Psoas muscle (tissue), 8 donors: ENCODE data around the gene MGAT4B. TPM values are rescaled to one million over a fixed set of nuclear protein-coding genes. Genes with fewer than 3 reads are reported as not detected.

Experiments
- ATAC-seq, 4 donors: fragments of 200-7000 bp; cut with Tn5 transposase; one replicate each; pipeline ENCODE4 v1.9.1; 2020; ENCODE audit warnings: moderate library complexity in 3 of 4, mild to moderate bottlenecking in 2 of 4
- DNase-seq, 2 donors: peaks; one replicate each; pipeline ENCODE4 v3.0.0-alpha.2; 2020
- H3K27ac ChIP-seq: fragments of 200-600 bp; one replicate; pipeline ENCODE4 v1.8.0; 2022
- H3K27me3 ChIP-seq, 3 donors: fragments of 200-600 bp in 1 of 3; one replicate each; pipeline versions ENCODE4 v1.6.1 to v1.8.0; 2013 to 2022; ENCODE audit warnings: low read length in 2 of 3, mild to moderate bottlenecking in 2 of 3, moderate library complexity in 1 of 3; ENCODE audit not compliant: insufficient read depth in 3 of 3
- H3K36me3 ChIP-seq, 2 donors: fragments of 200-600 bp in 1 of 2; one replicate each; pipeline versions ENCODE4 v1.6.1 to v1.8.0; 2013 to 2022; ENCODE audit warnings: low read depth in 1 of 2, mild to moderate bottlenecking in 1 of 2, moderate library complexity in 1 of 2; ENCODE audit not compliant: insufficient read depth in 1 of 2
- H3K4me1 ChIP-seq: fragments of 200-600 bp; one replicate; pipeline ENCODE4 v1.8.0; 2022
- H3K4me3 ChIP-seq: fragments of 200-600 bp; one replicate; pipeline ENCODE4 v1.8.0; 2022; ENCODE audit warnings: mild to moderate bottlenecking
- H3K9me3 ChIP-seq: fragments of 200-600 bp; one replicate; pipeline ENCODE4 v1.8.0; 2022
- CTCF ChIP-seq: fragments of 200-600 bp; IDR thresholded peaks from one replicate; pipeline ENCODE4 v1.8.0; 2022; ENCODE audit warnings: antibody characterized with exemption
- WGBS, 3 donors: extraction: QIAGEN DNeasy Blood & Tissue Kit; methylation state at CpG; one replicate each; pipeline versions ENCODE4 v1.1.6 to v1.1.7; 2013; 5-methylcytosine and 5-hydroxymethylcytosine counted together
- intact Hi-C, 2 donors: fragments of 100-400 bp; cut with DNase I; formaldehyde crosslinking; loops; one replicate each; pipeline versions ENCODE4 v1.11.0 to v1.14.2; 2022
- polyA plus RNA-seq, 3 donors: library from polyadenylated mRNA; stranded (reverse); fragments of 200-250 nt; gene quantifications; one replicate each; pipeline ENCODE4 v1.2.3, GENCODE V29; 2013
- total RNA-seq, 4 donors: library from RNA; stranded (reverse); fragmentation: NEBNext Ultra II Directional in 2 of 4; extraction: Animal tissue kit (Norgen Biotek cat#: 25700) in 2 of 4; gene quantifications; one replicate each; pipeline versions ENCODE4 v1.2.1 to v1.2.4, GENCODE V29; 2021 to 2023
- donor health status: healthy with polysubstance abuse.
- donor health status: DM: no; HTN: no; CAD: no; lungs with moderate emphysema.
- donor health status: Bipolar disorder and iron deficiency.
- donor health status: healthy.
- donor health status: DM: yes; HTN: yes; CAD: no.
- donor health status: DM: no; HTN: no; CAD: no.
- donor health status: DM: no; HTN: no; CAD: no.
- donor health status: DM: yes; HTN: yes; CAD: no.

Gene MGAT4B
- total and polyA plus RNA-seq, 7 donors: 29.3 to 136 (median 55.5) TPM

GRCh38 chr5:179820127-179820482 is 13.4 kb upstream of the MGAT4B start:
- Histone ChIP-seq H3K4me1 (peaks cover 55% of the 10 kb centered on the region), H3K9me3 (no peaks in the 10 kb centered on the region), H3K27ac (peak overlapping the region; percentile 100), H3K27me3 (no peaks in the 10 kb centered on the region), H3K36me3 (peaks cover 7 to 35% of the 10 kb centered on the region in 2 donors), H3K4me3 (peak overlapping the region; percentile 99)
- 10 to 31% (median 10%) methylated on average over 12 of the region's 12 CpGs for WGBS, 3 donors
- no peak for TF ChIP-seq CTCF
- no peak for DNase-seq
- peak in 3 of 4 donors; percentile 1 to 9 (median 2) for ATAC-seq
- intact Hi-C loops: no loop called here

GRCh38 chr5:179819296-179820126 is 12.8 kb upstream of the MGAT4B start:
- 12 to 21% (median 14%) methylated on average over 23 to 26 of the region's 26 CpGs for WGBS, 3 donors
- DNase-seq (peak; percentile 81 to 91), ATAC-seq (peak; percentile 57 to 67 (median 60))
- Histone ChIP-seq H3K4me1 (peaks cover 50% of the 10 kb centered on the region), H3K9me3 (no peaks in the 10 kb centered on the region), H3K27ac (peak overlapping the region; percentile 100), H3K36me3 (peaks cover 2 to 29% of the 10 kb centered on the region in 2 donors), H3K27me3 (no peaks in the 10 kb centered on the region), H3K4me3 (peak overlapping the region; percentile 99)
- TF ChIP-seq CTCF: no peak
- intact Hi-C loops: loop anchor here in 1 of 2 donors (1.0 kb wide), 1 partner anchor 87 kb away; the partner anchor contains the start of gene MAML1

GRCh38 chr5:179818746-179819295 is 12.2 kb upstream of the MGAT4B start:
- Histone ChIP-seq H3K27ac (peak overlapping the region; percentile 100), H3K36me3 (peaks cover 2 to 26% of the 10 kb centered on the region in 2 donors), H3K4me1 (peaks cover 43% of the 10 kb centered on the region), H3K27me3 (no peaks in the 10 kb centered on the region), H3K9me3 (no peaks in the 10 kb centered on the region), H3K4me3 (peak overlapping the region; percentile 99)
- ATAC-seq: peak; percentile 71 to 79 (median 77)
- TF ChIP-seq CTCF: no peak
- WGBS, 3 donors: 0 to 1% (median 1%) methylated on average over 17 to 35 of the region's 35 CpGs
- DNase-seq: peak; percentile 95 to 98
- intact Hi-C loops: loop anchor here in 1 of 2 donors (1.0 kb wide), 1 partner anchor 87 kb away; the partner anchor contains the start of gene MAML1

- 36 to 61% (median 38%) methylated on average over 14 of the region's 14 CpGs for WGBS, 3 donors
- H3K27me3 ChIP-seq: no peaks in the 10 kb centered on the region
- DNase-seq (peak in 1 of 2 donors; percentile 71), ATAC-seq (no peak)
- H3K36me3 ChIP-seq: peaks cover 0 to 19% of the 10 kb centered on the region in 2 donors
- H3K9me3 ChIP-seq: no peaks in the 10 kb centered on the region
- peaks cover 36% of the 10 kb centered on the region for H3K4me1 ChIP-seq
- intact Hi-C loops: no loop called here
- no peak for TF ChIP-seq CTCF
- H3K4me3 ChIP-seq: peak overlapping the region; percentile 99
- peak overlapping the region; percentile 100 for H3K27ac ChIP-seq
Observed at GRCh38 chr5:179817890-179818745, 11.5 kb upstream of the MGAT4B start.
